Stimulated activated CD8-positive, alpha-beta memory T cell treated with anti-CD3 and anti-CD28 coated beads, Interleukin-15, amount 100 ng/mL, for 4 hours (primary cell): ENCODE data around the gene TPRN.

Source experiments
- DNase-seq, 2 donors: peaks; one replicate each; pipeline ENCODE4 v3.0.0-alpha.2; 2020; ENCODE audit warnings: low read depth in 2 of 2

TPRN gene

DNA sequence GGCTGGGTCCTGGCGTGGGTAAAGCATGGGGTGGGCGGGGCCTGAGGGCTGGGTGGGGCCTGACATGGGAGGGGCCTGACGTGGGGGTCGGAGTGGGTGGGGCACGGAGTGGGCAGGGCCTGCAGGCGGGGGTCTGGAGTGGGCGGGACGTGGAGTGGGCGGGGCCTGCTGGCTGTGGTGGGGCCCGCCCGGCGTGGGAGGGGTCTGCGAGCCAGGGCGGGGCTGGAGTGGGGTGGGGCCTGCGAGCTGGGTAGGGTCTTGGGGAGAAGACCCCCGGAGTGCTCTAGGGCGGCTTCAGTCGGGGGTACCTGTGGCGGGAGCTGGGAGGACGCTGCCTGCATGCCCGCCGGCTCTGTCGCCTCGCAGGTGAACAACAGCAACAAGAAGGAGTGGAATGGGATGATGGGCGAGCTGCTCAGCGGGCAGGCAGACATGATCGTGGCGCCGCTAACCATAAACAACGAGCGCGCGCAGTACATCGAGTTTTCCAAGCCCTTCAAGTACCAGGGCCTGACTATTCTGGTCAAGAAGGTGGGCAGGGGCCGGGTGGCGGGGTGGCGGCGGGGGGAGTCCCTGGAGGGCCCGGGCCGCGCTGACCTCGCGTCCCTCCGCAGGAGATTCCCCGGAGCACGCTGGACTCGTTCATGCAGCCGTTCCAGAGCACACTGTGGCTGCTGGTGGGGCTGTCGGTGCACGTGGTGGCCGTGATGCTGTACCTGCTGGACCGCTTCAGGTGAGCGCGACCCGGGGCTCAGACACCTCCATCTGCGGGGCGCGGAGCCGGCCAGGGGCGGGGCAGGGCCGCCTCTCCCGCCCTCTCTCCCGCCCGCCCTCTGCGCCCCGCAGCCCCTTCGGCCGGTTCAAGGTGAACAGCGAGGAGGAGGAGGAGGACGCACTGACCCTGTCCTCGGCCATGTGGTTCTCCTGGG, 38.7 kb downstream of the TPRN start:
- DNase-seq: no peak

DNA sequence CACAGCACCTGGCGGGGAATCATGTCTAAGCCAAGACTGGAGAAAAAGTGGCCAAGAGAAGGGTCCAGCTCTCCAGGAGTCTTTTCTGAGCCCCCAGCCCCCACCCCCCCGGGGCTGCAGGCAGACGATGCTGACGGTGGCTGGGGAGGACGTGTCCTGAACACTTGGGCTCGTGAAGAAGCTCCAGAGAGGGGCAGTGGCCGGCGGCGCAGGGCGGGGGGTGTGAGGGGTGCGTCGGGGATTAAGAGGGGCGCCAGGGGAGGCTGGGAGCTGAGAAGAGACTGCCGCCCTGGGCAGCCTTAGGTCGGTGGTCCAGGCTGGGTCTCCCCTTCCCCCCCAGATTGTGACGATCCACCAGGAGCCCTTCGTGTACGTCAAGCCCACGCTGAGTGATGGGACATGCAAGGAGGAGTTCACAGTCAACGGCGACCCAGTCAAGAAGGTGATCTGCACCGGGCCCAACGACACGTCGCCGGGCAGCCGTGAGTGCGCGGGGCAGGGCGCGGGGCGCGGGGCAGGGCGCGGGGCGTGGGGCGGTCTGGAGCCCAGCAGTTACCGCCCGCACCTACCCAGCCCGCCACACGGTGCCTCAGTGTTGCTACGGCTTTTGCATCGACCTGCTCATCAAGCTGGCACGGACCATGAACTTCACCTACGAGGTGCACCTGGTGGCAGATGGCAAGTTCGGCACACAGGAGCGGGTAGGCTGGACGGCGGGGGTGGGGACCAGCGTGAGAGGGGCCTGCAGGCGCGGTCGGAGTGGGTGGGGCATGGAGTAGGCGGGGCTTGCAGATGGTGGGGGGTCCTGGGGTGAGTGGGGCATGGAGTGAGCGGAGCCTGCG, 39.6 kb downstream of the TPRN start:
- no peak for DNase-seq

DNA sequence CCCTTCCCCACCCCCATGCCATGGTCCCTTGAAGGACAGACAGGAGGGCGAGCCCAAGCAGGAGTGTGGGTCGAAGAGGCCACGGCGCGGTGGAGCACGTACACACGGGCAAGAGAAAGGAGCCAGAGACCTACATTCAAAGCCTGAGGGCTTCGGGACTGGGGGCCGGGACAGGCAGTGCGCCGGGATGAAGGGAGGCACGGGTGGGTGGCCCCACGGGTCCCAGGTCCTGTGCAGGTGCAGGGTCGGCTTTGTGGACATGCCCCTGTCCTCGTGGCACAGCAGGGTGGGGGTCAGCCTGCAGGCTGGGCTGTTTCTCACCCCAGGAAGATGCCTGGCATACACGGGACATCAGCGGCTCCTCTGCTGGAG, 40.5 kb downstream of the TPRN start:
- no peak for DNase-seq

DNA sequence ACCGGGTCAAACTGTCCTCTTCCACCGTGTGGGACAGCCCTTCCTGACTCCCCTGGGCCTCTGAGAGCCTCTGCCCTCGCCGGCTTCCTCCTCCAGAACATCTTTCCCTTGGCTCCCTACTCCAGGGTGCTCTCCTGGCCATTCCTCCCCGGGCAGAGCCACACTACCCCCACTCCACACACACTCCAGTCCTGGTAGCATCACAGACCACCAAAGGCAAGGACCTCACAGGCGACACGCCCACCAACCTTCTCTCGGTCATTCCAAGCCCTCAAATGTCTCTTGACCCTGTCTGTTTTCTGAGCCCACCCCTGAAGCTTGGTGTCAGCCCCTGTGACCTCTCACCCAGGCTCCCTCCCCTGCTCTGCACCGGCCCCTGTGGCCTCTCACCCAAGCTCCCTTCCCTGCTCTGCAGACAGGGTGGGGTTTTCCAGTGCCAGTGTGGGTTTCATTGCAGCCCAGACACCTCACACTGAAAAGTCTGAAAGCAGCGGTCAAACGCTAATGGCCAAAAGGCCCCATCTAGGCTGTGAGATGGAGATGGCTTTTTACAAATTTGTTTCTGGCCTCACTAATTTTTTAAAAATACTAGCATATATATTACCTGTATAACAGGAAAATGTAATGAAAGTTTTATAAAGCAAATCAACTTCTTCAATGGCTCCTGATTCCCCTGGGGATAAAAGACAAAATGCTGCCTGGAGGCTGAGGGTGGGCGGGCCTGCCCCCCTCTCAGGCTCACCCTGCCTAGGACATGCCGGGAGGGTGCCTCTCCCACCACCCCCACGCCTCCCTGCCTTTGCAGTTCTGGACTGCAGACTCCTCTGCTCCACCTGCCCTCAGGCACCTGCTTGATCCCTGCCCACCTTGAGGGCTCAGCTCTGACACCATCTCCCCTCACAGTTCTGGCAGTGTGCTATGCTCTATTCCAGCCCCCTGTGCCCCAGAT, 41.2 kb downstream of the TPRN start:
- DNase-seq: no peak

DNA sequence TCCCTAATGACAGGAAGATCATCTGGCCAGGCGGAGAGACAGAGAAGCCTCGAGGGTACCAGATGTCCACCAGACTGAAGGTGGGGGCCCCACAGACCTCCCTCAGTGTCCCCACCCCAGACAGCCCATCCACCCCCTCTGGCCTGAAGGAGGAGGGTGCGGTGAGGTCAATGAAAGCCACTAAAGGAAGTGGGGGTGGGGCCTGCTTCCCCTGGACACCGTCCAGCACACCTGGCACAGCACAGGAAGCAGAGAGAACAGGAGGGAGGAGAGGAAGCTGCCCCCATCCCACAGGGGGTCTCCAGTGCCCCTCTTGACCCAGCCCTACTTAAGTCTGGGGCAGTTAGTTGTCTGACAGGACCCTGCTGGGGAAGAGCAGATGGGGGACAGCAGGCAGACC, 41.9 kb downstream of the TPRN start:
- no peak for DNase-seq

DNA sequence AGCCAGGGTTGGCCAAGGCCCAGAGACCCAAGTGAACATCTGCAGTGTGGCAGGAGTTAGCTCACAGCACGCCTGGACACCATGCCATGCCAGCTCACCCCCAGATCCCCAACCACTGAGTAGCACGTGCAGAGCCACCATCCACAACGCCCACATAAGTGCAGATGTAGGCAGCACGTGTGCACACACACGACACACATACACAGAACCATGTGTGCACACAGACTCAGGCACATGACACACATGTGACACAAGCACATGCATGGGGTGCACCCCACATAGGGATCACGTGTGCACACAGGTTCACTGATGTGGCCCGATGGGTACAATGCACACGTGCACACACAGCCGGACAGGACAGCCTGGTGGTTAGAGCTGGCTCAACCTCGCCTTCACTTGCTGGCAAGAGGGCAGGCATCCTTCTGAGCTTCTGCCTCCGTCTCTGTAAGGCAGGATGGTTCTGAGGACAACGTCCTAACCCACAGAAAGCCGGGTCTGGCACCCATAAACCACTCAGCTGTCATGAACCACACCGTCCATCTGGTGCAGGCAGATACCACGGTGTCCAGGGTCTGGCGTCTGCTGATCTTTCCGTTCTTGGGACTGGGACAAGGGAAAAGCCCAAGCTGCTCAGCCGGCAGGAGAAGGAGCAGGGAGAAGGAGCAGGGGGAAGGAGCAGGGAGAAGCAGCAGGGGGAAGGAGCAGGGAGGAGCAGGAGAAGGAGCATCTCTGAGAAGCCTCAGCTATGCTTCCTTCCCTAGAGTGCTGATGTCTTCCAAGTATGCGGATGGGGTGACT, 42.7 kb downstream of the TPRN start:
- no peak for DNase-seq

DNA sequence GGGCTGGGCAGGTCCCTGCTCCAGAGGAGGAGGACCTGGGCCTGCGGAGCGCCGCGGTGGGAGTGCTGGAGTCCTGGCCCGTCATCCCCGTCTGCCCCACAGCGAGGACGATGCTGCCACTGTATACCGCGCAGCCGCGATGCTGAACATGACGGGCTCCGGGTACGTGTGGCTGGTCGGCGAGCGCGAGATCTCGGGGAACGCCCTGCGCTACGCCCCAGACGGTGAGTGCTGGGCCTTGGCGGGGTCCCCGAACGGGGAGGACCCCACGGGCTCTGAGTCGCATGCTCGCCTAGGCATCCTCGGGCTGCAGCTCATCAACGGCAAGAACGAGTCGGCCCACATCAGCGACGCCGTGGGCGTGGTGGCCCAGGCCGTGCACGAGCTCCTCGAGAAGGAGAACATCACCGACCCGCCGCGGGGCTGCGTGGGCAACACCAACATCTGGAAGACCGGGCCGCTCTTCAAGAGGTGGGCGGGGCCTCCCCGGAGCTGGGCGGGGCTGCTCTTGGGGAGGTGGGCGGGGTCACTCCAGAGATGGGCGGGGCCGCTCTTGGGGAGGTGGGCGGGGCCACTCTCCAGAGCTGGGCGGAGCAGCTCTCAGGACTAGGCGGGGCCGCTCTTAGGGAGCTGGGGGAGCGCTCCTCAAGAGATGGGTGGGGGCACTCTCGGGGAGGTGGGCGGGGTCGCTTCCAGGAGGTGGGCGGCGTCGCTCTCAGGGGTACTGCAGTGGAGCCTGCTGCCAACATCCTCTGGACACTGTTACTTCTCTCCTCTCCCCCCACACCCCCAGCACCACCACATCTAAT, 43.8 kb downstream of the TPRN start:
- DNase-seq: peak; percentile 44 to 69

DNA sequence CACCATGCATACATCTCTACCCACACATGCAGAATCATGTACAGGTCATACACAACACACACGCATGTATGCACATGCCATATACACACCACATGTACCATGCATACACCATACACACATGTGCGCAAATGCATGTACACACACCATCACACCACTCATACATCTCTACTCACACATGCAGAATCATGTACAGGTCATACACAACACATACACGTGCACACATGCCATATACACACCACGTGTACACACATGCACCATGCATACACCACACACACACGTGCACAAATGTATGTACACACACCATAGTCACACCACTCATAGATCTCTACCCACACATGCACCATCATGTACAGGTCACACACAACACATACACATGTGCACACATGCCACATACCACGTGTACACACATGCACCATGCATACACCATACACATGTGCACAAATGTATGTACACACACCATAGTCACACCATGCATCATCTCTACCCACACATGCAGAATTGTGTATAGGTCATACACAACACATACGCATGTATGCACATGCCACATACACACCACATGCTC, 47.6 kb downstream of the TPRN start:
- no peak for DNase-seq

DNA sequence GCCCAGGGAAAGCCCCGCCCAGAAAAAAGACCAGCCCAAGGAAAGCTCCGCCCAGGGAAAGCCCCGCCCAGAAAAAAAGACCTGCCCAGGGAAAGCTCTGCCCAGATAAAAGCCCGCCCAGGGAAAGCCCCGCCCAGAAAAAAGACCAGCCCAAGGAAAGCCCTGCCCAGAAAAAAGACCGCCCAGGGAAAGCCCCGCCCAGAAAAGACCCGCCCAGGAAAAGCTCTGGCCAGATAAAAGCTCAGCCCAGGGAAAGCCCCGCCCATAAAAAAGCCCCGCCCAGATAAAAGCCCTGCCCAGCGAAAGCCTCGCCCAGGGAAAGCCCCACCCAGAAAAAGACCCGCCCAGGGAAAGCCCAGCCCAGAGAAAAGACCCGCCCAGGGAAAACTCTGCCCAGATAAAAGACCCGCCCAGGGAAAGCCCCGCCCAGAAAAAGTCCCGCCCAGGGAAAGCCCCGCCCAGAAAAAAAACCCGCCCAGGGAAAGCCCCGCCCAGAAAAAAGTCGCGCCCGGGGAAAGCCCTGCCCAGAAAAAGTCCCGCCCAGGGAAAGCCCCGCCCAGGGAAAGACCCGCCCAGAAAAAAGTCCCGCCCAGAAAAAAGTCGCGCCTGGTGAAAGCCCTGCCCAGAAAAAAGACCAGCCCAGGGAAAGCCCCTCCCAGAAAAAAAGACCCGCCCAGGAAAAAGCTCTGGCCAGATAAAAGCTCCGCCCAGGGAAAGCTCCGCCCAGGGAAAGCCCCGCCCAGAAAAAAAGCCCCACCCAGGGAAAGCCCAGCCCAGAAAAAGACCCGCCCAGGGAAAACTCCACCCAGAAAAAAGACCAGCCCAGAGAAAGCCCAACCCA, 49.7 kb downstream of the TPRN start:
- no peak for DNase-seq

DNA sequence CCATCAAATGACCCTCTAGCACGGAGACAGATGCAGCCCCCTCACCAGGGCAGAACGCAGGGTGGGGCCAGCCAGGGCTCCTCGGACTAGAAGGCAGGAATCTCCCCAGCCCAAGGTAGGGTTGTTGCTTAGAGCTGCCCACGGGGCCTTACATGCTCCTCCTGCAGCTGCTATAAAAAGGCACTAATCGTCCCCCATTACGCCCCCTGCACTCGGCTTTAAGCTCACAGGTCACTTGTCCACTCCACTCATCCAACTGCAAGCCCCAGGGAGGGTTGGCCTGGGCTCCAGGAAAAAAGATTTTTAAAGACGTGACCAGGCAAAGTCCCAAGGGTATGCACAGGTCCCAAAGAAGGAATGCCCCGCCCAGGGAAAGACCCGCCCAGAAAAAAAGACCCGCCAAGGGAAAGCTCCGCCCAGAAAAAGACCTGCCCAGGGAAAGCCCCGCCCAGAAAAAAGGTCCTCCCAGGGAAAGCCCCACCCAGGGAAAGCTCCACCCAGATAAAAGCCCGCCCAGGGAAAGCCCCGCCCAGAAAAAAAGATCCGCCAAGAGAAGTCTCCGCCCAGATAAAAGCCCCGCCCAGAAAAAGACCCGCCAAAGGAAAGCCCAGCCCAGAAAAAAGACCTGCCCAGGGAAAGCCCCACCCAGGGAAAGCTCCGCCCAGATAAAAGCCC, 50.5 kb downstream of the TPRN start:
- no peak for DNase-seq

DNA sequence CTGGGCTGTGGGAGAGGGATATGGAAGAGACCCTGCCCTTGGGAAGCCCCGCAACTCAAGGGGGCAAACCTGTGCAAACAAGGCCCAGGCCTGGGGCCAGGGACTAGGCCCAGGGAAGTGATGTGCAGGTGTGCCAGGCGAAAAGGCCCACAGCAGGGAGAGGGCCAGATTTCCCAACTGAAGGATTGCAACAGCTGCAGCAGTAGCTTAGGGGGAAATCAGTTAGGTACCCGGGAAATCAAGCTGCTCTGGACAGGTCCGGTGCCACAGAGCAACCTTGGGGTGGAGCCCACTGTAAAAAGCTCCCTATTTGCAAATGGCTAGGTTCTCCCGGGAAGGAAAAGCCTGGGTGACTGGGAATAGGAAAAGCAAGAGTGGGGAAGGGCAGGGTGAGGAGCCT, 51.2 kb downstream of the TPRN start:
- no peak for DNase-seq

DNA sequence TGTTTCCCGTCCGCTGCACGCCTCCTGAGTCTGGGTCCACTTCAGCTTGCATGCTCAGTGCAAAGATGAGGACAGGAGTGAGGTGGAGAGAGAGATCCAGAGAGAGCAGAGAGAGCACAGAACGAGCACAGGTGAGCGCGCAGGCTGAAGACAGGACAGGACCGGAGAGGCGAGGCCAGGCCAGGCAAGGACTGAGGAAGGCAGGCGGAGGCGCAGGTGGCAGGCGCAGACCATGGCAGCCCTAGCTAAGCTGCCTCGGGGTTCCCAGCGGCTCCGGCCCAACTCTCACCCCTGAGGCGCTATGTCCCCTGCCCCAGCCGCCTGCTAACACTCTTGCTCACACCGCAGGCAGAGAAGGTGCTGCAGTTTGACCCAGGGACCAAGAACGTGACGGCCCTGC, 51.9 kb downstream of the TPRN start:
- no peak for DNase-seq

DNA sequence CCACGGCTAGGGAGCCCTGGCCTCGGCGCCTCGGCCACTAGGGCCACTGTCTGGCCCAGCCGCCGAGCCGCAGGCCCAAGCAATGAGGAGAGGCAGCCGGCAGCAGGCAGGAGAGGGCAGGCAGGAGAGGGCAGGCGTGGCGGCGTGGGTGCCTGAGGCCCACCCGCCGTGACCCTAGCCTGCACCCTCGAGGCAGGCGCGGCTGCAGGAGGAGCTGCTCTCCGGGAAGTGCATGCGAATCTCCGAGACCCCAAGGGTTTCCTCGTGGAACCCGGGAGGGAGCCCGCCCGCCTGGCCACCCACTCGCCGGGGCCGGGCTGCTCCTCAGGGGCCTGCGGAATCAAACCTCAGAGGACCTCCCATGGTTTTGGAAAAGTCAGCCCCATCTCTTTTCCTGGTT, 52.3 kb downstream of the TPRN start:
- DNase-seq: no peak

DNA sequence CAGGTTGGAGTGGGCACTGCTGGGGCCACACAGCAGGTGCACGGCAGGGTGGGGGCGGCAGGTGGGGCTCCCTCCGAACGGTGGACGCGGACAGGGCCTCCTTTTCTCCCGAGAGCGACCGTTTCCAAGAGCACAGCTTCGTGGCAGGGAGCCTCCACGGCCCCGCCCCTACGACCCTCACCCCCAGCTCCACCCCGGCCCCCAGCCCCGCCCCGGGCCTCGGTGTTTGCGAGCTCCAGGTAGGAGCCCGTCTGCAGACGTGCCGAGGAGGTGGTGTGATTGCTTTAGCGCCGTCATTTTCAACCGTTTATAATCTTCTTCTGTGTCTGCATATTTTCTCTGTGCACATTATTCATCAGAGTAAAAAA, 52.8 kb downstream of the TPRN start:
- DNase-seq: no peak

DNA sequence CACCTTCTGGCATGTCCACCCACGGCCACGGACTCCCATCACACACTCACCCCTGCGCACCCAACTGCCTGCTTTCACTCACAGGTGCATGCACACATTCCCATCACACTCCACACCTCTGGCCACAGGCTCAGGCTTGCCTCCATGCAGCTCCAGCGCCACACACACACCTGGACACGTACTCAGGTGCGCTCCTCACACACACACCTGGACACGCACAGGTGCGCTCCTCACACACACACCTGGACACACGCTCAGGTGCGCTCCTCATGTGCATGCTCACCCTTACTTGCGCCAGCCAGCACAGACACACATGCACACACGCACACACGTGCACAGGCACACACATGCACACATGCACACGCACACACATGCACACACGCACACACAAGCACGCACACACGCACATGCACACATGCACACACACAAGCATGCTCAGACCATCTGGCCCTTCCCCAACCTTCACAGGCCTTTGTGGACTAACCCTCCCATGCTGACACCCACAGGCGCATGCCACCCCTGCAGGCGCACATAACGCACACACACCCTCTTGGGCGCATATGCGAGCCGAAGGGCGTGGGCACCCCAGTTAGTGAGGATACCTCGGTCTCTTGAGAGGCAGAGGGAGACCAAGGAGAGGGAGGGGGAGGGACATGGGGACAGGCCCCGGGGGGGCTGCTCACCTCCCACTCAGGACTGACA, 53.3 kb downstream of the TPRN start:
- DNase-seq: no peak

DNA sequence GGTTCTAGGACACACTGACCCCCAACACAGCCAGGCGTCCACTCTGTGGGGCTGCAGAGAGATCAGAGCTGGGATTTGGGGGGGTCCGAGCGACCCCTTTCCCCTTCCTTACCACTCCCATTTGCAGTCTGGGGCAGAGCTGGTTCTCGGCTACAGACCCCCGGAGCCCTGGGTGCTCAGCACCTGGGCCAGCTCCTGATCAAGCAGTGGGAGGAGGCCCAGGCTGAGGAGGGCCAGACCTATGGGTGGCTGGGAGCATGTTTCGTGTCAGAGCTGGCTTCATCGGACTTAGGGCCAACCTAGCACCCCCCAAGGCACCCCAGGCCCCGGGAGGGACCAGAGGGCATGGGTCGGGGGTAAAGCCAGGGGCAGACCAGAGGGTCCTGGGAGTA, 54.0 kb downstream of the TPRN start:
- no peak for DNase-seq

DNA sequence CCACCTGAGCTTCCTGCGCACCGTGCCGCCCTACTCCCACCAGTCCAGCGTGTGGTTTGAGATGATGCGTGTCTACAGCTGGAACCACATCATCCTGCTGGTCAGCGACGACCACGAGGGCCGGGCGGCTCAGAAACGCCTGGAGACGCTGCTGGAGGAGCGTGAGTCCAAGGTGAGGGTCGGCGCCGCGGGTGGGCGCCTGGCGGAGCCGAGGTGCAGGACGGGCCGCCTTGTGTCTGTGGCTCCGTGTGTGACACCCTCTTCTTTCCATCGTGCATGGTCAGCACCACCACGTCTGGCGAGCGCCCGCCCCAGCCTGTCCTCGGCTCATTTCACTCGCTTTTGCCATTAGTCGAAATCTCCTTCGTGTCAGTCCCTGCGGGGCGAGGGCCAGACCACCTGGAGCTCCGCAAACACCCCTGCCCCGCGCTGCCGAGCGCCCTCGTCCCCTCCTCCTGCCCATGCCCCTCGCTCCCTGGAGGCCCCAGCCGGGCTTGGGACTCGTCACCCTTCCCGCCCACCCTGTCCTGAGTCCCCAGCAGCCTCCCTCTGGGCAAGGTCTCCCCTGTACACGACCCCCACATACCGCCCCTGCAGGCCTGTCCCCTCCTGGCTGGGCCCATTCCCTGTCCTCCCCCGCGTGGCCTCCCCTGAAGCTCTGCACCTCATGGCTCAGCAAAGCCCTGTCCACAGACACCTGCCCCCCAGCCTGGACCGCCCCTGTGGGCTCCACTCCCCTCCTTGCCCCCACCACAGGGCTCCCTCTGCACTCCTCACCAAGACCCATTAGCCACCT, 54.6 kb downstream of the TPRN start:
- DNase-seq: no peak
